GM18526 (cell line): ENCODE measurements around the gene B4GALT2.

ENCODE experiments used
- POLR2A ChIP-seq: IDR thresholded peaks from 3 replicates; pipeline ENCODE4 v1.6.1; 2011; ENCODE audit not compliant: insufficient read length; ENCODE audit errors: extremely low read depth

Gene B4GALT2

DNA sequence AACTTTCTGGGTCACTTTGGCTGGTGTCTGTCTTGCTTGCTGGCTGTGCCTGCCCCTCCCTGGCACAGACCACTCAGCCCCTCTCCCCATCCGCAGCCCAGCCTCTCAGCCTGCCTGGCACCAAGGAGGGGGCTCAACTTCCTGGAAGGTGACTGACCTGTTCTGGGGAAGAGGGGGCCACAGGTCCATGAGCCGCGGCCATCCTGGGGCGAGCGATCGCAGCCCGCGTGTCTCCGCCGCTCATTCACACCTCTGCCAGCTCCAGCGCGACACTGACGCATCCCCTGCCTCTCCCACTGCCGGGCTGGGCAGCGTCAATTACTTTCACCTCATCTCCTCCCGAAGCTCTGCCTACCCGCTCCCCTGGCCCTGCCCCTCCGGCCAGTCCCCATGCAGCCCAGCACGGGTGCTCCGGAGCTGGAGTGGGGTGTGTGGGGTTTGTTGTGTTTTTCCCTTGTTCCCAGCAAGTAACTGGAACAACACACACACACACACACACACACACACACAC is 37.9 kb downstream of the B4GALT2 start:
- no peak for TF ChIP-seq POLR2A

DNA sequence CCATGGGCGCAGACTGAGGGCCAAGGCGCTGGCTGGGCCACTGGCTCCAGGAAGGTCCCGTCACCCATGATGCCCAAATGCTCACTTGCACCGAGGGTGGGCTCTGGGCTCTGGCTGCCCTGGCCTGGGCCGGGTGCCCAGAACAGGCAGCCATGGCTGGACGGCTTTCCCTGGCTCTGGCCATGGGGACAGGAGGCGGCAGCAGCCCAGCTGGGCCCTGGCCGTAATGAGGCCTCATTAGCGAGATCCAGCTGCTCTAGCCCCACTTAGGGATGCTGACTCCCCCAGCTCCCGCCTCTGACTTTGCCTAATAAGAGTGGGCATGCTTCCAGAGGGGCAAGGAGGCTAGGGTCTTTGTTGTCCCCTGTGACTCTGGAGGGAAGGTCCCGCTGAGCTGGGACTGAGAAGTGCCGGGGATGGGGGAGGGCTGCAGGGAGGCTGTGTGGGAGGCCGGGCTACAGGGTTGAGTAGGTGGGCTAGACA is 40.5 kb downstream of the B4GALT2 start:
- no peak for TF ChIP-seq POLR2A

DNA sequence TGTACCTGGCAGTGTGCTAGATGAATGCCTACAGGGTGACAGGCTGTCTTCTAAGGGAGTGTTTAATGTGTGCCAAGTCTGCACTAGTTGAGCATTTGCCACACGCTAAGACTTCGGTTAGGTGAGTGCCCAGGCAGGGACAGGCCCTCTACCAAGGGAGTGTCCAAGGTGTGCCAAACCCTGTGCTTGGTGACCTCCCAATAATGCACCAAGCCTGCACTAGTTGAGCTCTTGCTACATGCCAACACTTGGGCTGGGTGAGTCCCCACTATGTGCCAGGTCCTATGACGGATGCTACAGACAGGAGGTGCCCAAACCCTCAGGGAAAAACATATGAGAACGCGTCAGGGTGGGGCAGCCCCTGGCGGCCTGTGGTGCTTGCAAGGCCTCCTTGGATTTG is 41.5 kb downstream of the B4GALT2 start:
- TF ChIP-seq POLR2A, result no peak

DNA sequence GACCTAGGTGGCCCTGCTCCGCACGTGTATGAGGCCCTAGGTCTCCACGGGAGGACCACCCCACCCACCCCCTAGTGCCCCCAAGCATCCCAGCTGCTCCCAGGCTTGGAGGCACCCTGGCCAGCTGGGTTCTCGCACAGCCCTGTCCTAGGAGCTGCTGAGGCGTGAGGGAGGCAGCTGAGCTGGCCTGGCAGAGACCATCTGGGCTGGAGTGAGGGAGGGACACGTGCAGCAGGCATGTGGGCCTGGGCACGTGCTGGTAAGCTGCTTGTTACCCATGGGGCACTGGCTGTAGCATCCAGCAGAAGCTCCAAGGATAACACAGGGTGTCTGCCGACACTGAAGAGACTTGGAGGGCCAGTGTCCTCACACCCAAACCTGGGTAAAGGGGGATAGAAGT is 42.1 kb downstream of the B4GALT2 start:
- TF ChIP-seq POLR2A, result no peak

DNA sequence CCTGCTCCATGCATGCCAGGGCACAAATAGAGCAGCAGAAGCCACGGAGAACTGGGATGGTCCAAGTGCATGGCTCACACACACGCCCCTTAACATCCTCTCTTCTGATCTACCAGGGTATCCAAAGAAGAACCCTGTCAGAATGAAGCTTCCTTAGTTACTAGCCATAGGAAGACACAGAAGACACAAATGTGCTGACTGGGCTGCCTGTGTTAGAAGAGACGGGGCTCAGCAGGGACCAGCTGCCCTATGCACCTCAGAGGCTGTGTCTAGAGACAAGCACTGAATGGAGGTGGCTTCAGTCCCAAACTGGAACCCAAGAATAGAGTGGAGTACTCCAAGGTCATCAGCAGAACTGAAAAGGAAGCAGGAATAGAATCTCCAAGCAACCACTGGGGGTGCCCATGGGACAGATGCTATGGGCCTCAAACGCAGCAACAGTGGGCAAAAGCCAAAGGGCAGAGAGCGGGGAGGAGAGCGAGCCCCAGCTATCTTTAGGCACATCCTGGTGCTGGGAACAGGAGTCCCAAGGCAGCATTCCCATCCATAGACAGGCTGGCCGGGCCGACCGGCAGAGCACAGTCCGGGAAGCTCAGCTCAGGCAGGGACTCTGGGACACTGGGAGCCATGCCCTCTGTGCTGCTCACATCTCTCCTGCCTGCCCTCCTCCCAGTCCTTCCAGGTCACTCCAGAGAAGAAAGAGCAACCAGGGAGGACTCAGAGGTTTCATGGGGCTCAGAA is 42.7 kb downstream of the B4GALT2 start:
- no peak for TF ChIP-seq POLR2A

DNA sequence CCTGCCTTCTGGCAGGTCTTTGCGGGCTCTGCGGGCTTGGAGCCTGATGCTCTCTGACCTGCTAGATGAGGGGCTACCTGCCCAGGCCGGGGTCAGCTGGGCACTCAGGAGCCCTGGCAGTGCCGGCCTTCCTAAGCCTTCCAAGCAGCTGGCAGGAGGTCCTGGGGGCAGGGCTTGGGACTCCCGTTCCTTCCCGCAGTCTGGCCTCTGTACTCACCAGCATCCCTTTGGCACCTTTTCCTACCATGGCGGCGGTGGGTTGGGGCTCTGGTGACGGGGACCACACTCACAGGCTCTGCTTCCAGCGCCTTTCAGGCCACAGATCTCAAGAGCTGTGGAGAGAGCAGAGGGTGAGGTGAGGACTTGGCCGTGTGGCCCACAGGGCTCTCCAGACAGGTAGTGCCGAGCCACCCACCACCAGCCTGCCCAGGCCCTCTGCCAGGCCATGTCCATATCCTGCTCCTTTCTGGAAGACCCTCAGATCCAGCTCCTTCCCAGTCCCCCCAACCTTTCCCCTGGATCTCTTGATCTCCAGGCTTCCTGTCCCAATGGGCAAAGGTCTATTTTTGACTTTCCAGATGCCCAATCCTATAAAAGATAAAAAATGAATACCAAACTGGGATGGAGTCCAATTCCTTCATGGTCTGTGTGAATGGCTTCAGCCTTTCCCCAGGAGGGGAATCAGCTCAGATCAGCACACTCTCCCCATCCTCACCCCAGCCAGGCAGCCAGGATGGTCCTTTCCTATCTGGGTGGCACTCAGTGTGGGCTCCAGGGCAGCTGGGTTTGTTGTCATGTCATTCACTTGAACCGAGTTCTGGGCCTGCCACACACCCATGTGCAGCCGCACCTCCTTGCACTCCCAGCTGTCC is 45.3 kb downstream of the B4GALT2 start:
- no peak for TF ChIP-seq POLR2A

DNA sequence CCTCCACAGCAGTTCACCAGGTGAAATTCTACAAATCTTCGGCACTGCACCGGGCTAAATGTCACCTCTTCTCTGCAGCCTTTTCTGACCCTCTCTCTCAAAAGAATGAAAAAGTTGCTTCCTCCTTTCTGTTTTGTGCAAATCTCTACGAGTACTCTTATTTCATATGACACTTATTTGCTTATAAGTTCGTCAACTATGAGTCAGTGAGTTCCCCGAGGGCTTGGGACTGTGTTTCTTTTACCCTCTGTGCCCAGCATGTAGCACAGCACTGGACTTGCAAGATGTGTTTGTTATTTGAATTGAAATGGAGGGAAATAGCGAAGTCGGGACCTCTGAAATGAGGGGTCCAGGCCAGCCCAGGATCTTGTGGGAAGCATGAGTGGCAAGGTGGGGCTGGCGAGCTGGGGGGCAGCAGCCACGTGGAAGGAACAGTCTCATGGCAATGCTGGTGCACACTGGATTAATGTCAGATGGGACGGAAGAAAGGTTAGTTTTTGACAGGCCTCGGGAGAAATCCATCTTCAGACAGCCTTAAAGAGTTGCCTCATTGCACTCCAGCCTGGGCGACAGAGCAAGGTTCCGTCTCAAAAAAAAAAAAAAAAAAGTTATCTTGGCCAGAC is 46.0 kb downstream of the B4GALT2 start:
- TF ChIP-seq POLR2A, result no peak

DNA sequence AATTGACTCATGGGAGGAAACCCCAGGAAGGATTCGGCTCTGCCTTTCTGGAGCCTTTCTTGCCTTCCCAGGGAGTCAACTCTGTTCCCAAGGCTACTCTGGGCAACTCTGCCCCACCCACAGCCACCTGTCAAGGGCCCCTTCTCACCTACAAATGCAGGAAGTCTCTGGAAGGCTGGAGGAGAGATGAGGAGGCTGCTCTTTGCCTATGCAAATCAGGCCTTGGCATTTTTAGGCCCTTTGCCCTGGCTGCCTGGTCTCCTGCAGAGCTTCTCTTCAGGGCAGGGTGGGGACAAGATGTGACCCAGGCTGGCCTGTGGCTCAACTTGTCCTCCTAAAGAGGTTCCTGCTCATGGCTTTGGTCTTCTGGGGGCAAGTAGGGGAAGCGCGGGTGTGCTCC is 46.8 kb downstream of the B4GALT2 start:
- TF ChIP-seq POLR2A, result no peak

DNA sequence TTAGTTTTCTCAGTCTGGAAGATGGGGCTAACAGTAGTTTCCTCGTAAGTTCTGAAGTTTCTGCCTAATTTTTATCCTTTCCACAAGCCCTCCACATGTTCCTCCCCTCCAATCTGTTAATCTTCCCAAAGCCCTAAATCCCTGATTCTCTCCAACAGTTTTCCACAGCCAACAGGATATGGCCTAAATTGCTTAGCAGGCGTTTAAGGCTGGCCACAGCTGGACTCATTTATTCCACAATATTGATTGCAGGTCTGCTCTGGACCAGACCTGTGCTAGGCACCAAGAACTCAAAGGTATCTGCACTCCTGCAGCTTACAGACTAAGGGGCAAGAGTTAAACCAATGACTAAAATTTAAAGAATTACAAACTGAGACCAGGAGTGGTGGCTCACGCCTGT is 48.3 kb downstream of the B4GALT2 start:
- no peak for TF ChIP-seq POLR2A

DNA sequence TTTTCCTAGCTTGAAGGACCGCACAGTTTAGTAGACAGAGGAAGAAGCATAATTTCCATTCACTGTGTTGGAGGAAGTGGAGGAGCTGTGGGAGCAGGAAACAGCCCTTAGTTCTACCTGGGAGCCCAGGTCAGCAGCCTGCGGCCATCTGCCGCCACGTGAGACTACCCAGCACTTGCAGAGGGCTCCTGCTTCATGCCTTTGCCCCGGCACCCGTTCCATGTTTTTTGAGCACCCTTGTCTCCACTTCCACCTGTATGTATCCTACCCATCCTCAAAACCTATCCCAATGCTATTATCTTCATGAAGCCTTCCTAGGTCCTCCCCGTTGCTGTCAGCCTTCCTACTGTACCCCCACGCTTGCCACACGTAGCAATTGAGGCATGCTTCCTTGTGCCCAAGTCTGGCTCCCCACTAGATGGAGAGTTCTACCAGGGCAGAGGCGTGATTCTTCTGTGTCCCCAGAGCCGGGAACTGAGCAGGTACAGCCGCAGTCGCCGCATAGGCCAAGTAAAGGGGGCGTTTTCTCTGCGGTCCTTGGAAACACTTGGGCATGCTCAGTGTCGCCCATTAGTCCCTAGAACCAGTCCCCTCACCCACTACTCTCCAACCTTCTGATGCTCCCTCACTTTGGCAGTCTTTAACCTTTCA is 50.4 kb downstream of the B4GALT2 start:
- no peak for TF ChIP-seq POLR2A

DNA sequence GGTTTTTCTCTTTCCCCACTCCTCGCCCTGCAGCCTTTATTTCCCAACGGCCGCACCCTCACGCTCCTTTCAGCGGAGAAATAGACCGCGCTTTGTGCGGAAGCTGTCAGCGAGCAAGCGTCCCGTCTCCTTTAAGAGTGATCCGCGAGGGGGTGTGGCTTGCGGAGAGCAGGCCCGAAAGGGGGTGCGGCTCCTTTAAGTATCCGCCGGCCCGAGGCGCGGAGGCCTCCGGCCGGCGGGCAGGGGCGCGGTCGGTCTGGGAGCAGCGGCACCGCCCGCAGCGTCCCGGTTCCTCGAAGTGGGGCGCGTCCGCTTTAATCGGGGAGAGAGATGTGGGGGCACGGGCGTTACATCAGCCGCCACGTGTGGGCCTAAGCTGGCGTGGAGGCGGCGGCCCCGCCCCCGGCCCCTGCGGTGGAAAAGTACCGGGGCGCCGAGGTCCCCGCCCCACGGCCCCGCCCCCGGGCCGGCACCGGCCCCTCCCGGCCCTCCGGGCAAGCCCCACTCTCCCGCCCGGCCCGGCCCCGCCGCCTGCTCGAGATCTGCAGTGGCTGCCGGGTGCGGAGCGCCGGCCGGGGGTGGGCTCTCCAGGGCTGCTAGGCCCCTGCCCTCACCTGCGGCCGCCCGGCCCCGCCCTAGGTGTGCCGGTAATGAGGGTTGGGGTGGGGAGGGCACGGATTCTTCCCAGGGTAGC is 51.0 kb downstream of the B4GALT2 start:
- peak; percentile 46 for TF ChIP-seq POLR2A

DNA sequence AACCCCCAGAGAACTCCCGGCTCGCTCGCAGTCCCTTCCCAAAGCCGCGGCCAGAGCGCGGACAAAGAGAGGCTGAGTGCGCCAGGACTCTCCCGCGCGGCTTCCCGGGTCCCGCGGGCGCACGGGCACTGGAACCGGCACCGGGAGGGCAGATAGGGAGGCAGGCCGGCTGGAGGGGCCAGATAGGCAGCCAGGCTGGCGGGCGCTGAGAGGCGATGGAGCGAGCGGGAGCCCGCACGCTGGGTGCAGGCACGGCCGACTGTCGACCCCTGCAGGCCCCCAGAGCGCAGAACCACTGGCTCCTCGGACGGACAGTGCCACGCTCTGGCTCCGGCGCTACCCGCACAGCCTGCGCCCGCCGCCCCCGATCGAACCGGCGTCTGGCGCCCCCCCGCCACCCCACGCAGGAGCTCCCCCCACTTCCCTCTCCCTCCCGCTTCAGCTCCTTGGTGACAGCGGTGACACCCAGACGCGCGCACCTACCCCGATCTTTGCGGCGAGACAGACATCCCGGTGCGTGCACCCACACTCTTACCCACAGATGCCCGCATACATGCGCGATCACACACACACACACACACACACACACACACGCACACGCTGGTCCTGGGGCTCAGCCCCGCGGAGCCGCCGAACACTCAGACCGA is 51.7 kb downstream of the B4GALT2 start:
- TF ChIP-seq POLR2A, result no peak

DNA sequence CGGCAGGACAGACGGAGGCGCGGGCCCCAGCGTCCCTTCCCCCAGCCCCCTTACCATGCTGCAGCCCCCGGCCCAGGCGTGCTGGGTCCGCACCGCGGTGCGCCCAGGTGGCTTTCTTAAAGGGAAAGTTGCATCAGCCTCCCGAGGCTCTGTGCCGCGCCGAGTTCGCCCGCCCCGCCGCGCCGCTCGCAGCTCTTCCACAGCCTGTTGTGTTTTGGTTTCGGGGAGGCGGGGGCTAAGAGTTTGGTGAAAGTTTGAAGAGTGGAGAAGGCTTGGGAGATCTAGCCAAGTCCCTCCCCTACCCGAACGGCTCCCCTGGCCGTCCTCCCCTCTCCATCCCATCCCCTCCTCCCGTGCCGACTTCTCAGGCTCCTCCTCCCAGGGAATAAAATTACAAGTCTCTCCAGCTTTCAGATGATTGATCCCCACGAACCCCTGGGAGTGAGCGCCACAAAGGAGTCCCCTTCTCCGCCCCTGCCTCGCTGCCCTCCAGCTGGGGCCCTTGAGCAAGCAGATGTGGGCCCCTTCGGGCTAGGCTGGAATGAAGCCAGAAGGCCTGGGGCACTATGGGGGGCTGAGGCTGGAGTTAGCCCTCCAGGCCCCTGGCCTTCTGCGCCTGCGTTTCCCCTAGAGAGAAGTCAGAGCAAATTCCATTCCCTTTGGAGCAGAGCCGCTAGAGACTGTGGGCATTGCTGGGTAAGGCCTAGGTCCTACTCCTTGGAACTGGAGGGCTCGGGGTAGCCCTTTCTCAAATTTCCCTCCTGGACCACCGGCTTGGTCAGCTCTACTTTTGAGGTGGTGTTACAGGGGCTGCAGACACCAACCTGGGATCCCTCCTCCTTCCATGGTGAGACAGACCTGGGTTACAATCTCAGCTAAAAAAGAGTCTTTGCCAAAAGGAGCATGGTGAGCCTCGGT is 52.5 kb downstream of the B4GALT2 start, which contains the start of gene SLC6A9:
TSS of gene SLC6A9 (minus strand) at position 211 of the 918 bp plus-strand sequence. CDS start 7,185 bp downstream, outside the sequence.
- no peak for TF ChIP-seq POLR2A

DNA sequence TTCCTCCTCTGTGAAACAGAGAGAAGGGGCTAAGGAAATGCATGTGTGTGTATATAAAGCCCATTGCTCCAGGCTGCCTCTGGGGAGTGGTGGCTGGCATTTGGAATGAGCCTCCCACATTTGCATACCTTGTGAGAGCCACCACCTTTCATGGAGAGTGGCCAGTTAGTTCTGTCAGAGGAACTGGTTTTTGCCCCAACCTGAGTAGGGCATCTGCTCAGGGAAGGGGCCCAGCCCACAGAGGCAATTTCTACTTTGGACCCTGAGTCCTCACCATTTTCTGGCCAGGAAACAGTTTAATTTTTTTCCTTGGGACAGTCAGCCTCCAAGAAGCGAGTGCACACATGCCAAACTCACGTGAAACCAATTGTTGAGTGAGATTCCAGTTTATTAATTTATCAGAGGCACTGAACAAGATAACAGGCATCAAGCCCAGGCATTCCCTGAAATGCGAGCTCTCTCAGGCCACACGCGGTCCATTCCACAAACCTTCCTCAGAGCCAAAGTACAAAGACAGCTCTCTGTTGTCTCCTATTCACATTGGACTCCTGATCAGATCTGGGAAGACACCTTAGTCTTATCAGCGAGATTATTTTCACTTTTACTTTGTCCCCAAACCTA is 53.3 kb downstream of the B4GALT2 start:
- no peak for TF ChIP-seq POLR2A
